Transverse colon (tissue), 4 donors: ENCODE measurements around the gene SCN5A.

Experiments used
- CTCF ChIP-seq, 5 experiments: fragments of 200-600 bp in 3 of 5; fragments of 450-650 bp in 2 of 5; sonication (generic) in 3 of 5; IDR thresholded peaks; 1 replicate in 2 of 5; 2 replicates in 3 of 5; pipeline ENCODE4 v1.5.1; 2016 to 2017; ENCODE audit warnings: antibody characterized with exemption in 5 of 5, inconsistent platforms in 3 of 5, mild to moderate bottlenecking in 2 of 5, moderate library complexity in 1 of 5
- POLR2A ChIP-seq: fragments of 450-650 bp; IDR thresholded peaks from one replicate; pipeline ENCODE4 v1.6.1; 2016; ENCODE audit warnings: antibody characterized with exemption, mild to moderate bottlenecking, moderate library complexity
- POLR2AphosphoS5 ChIP-seq, 3 donors: sonication (generic); formaldehyde crosslinking; IDR thresholded peaks; one replicate each; pipeline ENCODE4 v1.6.1; 2016; ENCODE audit warnings: antibody characterized with exemption in 3 of 3

- no peak for TF ChIP-seq POLR2AphosphoS5 (IDR thresholded peaks at IDR 0.05)
- no peak for TF ChIP-seq CTCF (IDR thresholded peaks at IDR 0.05)
- no peak for TF ChIP-seq POLR2A
These were observed 112.8 kb downstream of the SCN5A start for GRCh38 chr3:38536671-38537070.
